Inferior parietal cortex (tissue), 1 donor: ENCODE data around the gene SKA3.
"Not testable (repeated sequence)": the region's sequence is repeated elsewhere in the genome, so short reads cannot be mapped to it uniquely, and the experiment has no call there.

ENCODE experiments used
- DNase-seq: peaks from one replicate; pipeline ENCODE4 v3.0.0-alpha.2; 2016; ENCODE audit errors: extremely low spot score

Gene SKA3

DNA sequence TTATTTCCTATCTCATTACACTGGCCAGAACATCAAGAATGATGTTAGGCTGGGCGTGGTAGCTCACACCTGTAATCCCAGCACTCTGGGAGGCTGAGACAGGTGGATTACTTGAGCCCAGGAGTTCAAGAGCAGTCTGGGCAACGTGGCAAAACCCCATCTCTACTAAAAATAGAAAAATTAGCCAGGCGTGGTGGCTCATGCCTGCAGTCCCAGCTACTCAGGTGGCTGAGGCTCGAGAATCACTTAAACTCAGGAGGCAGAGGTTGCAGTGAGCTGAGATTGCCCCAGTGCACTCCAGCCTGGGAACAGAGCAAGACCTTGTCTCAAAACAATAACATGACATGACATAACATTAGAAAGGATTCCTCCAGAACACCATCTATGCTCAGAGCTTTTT is 10.7 kb downstream of the SKA3 start:
- not testable (repeated sequence) for DNase-seq

DNA sequence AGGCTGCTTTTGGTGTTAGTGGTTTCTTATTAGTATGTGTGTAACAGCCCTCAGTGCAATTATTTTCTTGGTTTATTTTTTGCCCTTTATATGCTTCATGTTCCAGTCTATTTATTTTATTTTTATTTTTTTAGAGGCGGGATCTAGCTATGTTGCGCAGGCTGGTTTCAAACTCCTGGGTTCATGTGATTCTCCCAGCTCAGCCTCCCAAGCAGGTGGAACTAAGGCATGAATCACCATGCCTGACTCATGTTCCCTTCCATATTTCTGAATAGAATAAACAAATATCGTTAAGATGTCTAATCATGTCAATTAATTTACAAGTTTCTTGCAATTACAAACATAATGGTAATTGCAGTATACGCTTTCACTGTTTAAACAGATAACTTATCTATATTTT is 11.7 kb downstream of the SKA3 start:
- no peak for DNase-seq

DNA sequence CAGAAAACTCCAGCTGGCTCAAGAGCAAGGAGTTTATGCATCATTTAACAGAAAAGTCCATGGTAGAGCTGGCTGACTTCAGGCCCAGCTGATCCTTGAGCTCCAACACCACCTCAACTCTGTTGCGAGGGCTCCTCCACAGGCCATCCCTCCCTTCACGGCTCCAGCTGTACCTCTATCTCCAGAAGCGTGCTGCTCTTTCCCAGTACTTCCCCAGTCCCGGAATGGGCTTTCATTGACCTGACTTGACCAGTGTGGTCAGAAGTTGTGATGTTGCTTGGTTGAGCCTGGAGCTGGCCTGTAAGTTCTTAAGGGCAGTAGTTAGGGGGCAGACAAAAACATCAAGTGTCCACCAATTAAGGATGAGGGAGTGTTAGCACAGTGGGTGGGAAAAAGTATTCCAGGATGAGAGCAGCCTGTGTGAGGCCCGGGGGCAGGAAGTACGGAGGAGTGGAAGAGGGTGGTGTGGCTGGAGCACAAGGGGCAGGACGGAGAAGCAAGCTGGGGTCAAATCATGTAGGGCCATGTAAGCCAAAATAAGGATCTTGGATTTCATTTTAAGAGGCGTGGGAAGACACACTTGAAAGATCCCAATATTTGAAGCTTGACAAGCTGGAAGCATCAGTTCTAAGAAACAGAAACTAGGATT is 24.0 kb downstream of the SKA3 start:
- no peak for DNase-seq

DNA sequence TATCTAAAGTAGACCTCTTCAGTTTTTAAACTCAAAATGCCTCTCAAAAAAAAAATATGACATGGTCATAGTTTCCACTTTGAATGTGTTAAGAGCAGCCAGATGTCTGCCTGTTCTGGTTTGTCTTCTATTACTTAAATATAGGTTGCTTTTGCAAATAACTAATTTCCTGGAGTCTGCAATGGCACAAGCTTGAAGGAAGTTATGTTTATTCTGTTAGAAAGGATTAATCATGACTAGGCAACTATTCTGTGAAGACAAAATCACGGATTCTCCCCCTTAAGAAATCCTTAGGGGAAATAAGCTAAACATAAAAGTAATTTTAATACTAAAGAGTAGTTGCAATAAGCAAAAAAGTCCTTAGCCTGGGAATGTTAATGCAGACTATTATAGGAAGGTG is 26.3 kb downstream of the SKA3 start:
- no peak for DNase-seq

DNA sequence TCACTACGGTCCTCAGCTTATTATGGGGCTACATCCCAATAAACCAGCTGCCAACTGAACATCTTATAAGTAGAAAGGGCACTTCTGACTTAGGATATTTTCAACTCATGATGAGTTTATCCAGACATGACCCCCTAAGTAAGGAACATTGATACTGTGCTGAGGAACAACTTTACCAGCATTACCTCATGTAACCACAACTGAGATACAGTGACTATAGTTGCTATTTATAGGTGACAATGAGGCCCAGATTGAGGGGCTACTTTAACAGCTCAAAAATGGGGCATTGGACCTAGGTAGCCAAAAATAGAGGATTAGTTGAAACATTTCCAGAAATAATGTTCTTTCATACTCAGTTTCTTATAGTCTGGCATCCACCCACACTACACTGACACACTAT is 26.8 kb downstream of the SKA3 start:
- DNase-seq, result no peak

DNA sequence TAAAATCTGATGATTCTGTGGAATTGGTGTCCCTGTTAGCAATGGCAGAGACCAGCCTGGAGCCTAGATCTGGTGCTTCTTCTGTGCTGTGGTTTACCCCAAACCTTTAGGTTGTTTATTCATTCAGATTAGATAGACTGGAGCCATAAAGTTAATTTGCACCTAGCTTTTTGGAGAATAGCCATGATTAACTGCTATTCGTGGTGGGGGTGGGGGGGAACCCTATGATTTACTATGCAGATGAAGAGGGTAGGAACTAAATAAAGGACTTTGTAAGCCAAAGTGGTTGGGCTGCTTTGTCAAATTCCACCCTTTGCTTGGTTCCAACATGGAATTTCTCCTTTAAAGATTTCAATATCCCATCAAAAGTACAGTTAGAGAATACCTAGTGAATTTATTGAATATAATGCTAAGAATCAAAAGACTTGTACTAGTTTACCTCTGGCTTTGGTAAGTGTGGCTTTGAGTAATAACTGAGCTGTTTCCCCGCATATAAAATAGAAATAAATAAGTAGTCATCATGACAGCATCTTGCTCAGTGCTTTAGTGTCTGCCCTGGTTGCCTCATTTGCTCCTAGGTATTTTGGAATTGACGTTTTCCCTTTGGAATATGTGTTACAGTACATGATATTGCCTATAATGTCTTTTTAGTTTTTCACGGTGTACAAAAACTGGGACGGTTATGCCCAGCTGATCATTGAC is 27.6 kb downstream of the SKA3 start:
- no peak for DNase-seq

DNA sequence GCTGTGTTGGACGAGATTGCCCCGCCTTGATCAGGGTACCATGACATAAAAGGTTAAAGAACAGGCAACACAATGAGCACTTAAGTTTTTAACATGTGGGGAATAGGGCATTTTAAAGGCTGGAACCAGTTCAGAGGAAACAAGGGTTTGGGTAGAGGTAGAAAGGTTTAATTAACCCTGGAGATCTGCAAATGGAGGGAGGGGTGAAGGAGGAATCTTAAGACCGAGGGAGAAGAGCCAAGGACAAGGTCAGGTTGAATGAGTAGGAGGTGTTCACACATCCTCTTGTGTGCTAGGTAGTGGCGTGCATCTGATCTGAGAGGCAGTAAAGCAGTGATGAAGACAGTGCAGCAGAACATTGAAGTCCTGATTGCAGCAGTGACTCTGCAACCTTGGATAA is 28.5 kb downstream of the SKA3 start:
- DNase-seq, result no peak

DNA sequence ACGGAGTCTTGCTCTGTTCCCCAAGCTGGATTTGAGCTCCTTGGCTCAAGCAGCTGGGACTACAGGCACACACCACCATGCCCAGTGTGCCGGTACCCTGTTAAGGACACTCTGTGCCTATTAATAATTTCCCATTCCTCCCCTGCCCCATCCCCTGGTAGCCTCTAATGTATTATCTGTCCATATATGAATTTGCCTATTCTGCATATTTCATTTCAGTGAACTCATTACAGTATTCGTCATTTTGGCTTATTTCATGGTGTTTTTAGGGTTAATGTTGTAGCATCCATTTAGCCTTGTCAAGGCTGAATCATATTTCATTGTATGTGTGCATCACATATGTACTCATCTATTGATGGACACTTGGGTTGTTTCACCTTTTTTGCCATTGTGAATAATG is 33.6 kb downstream of the SKA3 start:
- no peak for DNase-seq

DNA sequence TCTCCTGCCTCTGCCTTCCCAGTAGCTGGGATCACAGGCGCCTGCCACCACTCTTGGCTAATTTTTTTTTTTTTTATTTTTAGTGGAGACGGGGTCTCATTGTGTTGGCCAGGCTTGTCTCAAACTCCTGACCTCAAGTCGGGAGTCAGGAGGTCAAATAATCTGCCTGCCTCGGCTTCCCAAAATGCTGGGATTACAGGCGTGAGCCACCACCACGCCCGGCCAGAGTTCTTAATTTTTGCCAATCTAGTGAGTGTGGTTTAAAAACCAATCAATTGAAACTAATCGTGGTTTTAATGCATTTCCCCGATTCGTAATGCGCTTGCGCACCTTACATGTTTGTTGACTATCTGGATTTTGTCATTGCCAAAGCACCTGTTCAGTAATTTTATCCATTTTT is 37.0 kb downstream of the SKA3 start:
- no peak for DNase-seq

DNA sequence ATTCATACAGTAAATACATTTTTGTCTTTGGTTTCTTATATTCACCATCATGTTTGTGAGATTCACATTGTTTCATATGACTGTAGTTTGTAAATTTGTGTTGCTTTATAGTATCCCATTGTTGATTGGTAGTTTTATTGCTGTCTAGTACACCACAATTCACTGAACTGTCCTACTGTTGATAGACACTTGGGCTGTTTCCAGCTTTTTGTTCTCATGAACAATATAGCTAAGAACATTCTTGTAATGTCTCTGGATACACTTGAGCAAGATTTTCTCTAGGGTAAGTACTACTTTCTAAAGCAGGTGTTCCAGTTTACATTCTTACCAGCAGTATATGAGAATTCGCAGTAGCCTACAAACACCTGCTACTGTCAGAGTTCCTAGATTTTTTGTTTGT is 37.8 kb downstream of the SKA3 start:
- DNase-seq, result no peak

DNA sequence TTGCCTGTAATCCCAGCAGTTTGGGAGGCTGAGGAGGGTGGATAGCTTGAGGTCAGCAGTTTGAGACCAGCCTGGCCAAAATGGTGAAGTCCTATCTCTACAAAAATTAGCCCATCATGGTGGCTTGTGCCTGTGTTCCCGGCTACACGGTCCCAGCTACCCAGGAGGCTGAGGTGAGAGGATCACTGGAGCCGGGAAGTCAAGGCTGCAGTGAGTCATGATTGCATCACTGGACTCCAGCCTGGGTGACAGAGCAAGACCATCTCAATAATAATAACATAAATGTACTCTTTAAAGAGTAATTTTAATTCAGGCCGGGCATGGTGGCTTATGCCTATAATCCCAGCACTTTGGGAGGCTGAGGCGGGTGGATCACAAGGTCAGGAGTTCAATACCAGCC is 38.7 kb downstream of the SKA3 start:
- DNase-seq, result no peak

DNA sequence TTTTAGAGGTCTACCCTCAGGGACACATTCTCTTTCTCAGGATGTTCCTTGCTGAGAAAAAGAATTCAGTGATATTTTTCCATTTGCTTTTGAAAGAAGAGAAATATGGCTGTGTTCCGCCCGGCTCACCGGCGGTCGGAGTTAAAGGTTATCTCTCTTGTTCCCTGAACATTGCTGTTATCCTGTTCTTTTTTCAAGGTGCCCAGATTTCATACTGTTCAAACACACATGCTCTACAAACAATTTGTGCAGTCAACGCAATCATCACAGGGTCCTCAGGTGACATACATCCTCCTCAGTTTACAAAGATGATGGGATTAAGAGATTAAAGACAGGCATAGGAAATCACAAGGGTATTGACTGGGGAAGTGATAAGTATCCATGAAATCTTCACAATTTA is 40.5 kb downstream of the SKA3 start:
- not testable (repeated sequence) for DNase-seq

DNA sequence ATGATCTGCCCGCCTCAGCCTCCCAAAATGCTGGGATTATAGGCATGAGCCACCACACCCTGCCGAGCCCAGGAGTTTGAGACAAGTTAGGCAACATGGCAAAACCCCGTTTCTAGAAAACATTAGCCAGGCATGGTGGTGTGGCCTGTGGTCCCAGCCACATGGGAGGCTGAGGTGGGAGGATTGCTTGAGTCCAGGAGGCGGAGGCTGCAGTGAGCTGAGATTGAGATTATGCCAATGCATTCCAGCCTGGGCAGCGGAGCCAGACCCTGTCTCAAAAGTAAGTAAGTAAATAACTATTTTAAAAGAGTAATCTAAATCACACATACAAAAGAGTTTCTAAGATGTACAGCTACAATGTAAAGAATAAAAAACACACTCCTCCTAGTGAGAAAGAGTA is 41.9 kb downstream of the SKA3 start:
- DNase-seq, result no peak

DNA sequence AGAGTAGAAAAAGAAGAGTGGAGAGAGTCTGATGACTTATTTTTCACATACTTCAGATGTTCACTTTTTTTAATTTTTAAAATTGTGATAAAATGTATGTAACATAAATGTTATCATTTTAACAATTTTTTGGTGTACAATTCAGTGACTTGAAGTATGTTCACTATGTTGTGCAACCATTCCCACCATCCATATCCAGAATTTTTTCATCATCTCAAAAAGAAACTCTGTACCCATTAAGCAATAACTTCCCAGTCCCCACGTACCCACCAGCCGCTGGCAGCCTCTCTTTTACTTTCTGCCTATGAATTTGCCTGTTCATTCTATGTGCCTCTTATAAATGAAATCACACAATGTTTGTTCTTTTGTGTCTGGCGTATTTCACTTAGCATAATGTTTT is 43.3 kb downstream of the SKA3 start:
- DNase-seq, result no peak

DNA sequence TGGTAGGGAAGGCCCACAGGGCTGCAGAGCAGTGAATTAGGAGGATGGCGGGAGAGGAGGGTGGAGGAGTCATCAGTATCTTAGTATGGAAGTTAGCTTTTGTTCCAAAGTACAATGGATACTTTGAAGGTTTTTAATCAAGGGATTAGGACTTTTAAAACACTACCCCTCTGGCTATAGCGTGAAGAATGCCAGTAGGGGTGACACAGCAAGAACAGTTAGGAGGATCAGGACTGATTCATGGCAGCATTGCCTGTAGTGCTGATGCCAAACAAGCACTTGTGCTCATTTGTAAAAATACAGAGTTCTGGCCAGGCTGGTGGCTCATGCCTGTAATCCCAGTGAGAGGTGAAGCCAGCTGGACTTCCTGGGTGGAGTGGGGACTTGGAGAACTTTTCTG is 46.2 kb downstream of the SKA3 start:
- DNase-seq, result no peak

DNA sequence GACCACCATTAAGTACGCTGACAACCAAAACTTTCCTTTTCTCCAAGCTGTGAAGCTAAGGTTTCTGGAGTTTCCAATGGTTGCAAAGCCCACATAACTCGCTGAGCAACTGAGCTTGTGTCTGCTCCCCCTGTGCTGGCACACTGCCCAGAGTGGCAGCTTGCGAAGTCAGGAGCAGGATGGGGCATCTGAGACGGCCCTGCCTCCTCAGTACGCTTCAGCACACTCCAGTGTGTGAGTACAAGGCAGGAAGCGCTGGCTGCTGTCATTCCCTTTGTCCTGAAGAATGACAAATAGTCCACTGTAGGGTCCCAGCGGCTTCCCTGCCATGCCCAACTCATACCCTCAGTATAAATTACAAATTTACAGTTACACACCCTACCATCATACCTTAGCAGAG is 51.5 kb downstream of the SKA3 start:
- DNase-seq, result no peak

DNA sequence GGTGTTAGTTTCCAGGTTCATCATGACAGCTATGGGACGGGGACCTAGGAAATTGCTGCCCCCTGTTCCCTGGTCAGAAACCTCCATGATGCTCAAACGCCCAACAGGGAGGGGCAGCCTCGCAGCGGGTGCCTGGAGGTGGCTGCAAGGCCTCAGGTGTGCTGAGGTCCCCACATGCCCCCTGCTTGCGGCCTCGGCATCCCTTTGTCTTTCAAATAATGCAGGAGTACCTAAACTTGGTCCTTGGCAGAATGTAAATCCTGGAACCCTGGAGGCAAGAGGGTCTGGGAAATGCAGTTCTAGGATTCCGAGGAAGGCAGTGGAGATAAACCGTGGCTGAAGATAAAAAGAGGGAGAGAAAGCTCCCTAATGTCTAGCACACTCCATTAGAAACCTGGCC is 52.4 kb downstream of the SKA3 start:
- DNase-seq, result no peak

DNA sequence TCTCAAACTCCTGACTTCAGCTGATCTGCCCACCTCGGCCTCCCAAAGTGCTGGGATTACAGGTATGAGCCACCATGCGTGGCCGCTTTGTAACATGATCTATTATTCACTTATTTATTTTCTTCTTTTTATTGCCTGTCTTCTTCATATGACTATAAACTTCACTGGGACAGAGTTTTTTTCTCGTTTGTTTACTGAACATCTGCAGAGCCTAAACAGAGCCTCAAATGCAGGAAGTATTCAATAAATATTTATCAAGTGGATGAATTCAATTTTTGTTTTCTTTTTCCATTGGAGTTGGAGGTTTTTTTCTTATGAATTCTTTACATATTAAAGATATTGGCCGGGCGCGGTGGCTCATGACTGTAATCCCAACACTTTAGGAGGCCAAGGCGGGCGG is 54.7 kb downstream of the SKA3 start:
- no peak for DNase-seq

DNA sequence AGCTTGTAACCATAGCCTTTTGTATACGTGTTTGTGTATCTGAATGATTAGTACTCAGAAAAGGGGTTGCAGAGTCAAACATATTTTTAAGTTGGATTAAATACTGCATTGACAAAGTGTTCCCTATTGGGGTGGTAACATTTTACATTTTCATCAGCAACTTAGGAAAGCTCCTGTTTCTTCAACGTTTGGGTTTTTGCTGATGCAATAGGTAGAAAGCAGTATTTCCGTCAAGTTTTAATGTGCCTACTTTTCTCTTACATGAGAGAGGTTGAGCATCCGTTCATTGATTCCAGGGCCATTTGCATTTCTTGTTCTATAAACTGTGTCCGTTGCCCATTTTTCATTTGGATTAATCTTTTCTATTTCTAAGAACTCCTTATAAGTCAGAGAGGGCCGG is 56.2 kb downstream of the SKA3 start:
- no peak for DNase-seq

DNA sequence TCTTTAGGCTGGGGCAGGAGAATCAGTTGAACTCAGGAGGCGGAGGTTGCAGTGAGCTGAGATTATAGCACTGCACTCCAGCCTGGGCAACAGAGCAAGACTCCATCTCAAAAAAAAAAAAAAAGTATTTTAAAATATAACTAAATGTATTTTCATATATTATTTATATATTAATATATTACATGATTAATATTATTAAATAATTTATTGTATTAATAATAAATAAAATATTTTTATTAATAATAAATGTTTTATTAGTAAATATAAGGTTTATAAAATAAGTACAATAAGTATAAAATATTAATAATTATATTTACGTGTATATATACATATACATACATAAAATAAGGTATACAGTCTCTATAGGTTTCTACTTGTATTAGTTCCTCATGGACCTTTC is 56.8 kb downstream of the SKA3 start:
- DNase-seq, result no peak

DNA sequence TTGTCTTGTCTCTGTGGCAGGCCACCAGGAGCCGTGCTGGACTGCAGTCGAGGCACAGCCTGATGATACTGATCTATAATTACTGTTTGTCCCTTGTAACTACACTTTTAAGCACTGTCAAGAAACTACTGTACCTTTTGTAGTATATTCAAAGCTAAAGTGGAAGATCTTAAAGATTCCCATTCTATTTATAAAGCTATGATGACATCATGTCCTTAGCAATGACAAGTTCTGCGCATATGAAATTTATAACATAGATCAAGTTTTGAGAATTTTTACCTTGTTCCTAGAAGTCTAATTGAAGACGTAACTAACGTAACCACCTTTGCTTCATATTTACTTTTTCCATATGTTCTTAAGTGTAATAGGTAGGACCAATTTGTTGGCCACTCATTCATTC is 58.2 kb downstream of the SKA3 start:
- DNase-seq, result no peak

DNA sequence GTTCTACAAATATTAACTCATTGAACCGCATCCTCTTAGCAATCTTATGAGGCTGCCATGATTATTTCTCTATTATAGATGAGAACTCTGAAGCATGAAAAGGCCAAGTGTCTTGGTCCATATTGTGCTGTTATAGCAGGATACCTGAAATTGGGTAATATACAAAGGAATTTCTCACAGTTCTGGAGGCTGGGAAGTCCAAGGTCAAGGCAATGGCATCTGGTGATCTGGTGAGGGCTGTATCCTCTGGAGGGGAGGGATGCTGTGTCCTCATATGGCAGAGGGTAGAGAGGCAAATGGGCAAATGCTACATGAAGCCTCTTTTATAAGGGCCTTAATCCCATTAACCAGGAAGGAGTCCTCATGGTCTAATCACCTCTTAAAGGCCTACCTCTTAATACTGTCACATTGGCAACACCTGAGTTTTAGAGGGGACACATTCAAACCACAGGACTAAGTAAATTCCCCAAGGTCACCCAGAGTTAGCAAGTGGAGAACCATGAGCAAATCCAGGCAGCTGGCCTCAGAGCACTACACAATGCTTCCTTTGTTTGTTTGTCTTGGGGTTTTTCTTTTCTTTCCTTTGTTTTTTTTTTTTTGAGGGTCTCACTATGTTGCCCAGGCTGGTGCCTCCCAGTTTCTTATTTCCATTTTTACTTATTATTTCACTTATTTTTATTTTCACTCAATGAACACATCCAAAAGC is 59.1 kb downstream of the SKA3 start:
- no peak for DNase-seq

DNA sequence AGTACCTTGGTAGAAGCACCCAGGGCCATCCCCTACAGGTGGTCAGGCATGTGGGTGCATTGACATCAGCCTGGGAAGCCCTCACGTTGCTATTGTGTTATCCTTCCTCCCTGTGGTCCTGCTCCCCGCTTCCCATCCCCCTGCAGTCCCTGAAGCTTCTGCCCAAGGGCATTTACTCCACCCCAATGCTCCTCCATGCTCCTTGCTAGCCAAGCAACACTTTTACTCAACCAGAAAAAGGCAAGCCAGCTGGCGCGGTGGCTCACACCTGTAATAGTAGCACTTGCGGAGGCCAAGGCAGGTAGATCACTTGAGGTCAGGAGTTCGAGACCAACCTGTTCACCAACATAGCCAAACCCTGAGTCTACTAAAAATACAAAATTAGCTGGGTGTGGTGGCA is 60.2 kb downstream of the SKA3 start:
- DNase-seq, result no peak
